Tibial nerve (tissue), 4 donors: ENCODE results near the gene CNTNAP5.

Experiments
- EP300 ChIP-seq, 2 donors: sonication (generic); formaldehyde crosslinking; IDR thresholded peaks; one replicate each; pipeline ENCODE4 v1.6.1; 2017; ENCODE audit warnings: antibody characterized with exemption in 2 of 2, mild to moderate bottlenecking in 1 of 2
- TF ChIP-seq, protein P1 (sequence below), 5 experiments: fragments of 200-600 bp in 3 of 5; fragments of 450-650 bp in 2 of 5; sonication (generic) in 3 of 5; IDR thresholded peaks; one replicate each; pipeline ENCODE4 v1.5.1; 2016 to 2019; ENCODE audit warnings: antibody characterized with exemption in 5 of 5, mild to moderate bottlenecking in 3 of 5, moderate library complexity in 2 of 5

DNA sequence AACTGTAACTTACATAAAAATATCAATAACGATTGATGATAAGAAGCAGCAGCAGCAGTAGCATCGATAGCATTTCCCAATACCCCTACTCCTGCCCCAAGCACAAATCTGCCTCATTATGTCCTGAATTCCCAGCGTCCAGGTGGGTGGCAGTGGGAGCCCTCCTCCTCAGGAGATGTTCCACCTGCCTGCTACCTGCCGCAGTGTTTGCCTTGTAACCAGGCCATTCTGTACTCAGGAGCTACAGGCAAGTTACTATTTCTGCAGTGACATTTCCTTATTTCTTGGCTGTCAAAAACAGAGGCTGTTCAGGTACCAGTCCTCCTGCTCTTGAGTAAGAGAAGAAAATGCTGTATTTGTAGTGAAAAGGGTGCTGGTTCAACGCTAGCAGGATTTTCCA lies 236.4 kb downstream of the CNTNAP5 start:
- TF ChIP-seq, protein P1, sequence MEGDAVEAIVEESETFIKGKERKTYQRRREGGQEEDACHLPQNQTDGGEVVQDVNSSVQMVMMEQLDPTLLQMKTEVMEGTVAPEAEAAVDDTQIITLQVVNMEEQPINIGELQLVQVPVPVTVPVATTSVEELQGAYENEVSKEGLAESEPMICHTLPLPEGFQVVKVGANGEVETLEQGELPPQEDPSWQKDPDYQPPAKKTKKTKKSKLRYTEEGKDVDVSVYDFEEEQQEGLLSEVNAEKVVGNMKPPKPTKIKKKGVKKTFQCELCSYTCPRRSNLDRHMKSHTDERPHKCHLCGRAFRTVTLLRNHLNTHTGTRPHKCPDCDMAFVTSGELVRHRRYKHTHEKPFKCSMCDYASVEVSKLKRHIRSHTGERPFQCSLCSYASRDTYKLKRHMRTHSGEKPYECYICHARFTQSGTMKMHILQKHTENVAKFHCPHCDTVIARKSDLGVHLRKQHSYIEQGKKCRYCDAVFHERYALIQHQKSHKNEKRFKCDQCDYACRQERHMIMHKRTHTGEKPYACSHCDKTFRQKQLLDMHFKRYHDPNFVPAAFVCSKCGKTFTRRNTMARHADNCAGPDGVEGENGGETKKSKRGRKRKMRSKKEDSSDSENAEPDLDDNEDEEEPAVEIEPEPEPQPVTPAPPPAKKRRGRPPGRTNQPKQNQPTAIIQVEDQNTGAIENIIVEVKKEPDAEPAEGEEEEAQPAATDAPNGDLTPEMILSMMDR (IDR thresholded peaks at IDR 0.05), result no peak
- TF ChIP-seq EP300 (IDR thresholded peaks at IDR 0.05), result no peak
